ENCODE measurements around the gene DHX16. TPM values are rescaled to one million over a fixed set of nuclear protein-coding genes. Genes with fewer than 3 reads are reported as not detected.

Gene DHX16
- total and polyA plus RNA-seq, 9 of the 15 experiments (the other 6 are each of a cell fraction or from before 2014, with no cell fraction given): 14.6 to 66.1 (median 47.5) TPM

DNA sequence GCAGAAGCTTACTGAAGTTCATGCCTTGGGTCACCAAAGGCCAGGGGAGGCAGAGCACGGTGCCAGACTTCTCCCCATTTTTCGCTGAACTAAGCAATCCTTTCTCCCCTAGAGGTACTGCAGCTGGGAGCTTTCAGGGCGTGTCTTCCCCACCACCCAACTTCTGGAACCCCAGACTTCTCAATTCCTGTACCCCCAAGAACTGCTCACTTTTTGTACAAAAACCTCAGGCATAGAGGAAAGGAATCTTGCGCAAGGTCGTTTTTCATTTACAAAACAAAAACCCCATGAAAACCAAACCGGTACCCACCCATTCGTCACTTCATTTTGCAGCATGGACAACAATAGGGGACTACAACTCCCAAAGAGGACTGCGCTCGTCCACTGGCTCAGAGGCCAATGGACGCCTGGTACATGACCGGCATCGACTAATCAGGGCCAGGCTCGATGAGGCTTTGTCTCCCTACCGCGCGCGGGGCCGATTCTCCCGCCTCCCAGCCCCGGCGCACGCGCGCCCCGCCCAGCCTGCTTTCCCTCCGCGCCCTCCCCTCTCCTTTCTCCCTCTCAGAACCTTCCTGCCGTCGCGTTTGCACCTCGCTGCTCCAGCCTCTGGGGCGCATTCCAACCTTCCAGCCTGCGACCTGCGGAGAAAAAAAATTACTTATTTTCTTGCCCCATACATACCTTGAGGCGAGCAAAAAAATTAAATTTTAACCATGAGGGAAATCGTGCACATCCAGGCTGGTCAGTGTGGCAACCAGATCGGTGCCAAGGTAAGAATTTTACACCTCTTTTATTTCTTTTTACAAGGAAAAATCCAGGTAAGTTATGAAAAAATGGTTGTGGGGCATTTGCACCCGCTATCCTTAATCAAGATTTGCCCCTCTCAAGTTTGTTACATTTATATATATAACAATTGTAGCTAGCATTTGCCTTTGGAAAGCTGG, 47.3 kb upstream of the DHX16 start, which contains the start of gene TUBB (continued):
- no peak for TF ChIP-seq HOMEZ (CRISPR knock-in tag; IDR thresholded peaks at IDR 0.05)
- TF ChIP-seq GABPB1 (CRISPR knock-in tag; IDR thresholded peaks at IDR 0.05): 0 out of 2 replicates have a peak, but pooled peaks have one; percentile 30
- 0 out of 2 replicates have a peak, but pooled peaks have one; percentile 18 for TF ChIP-seq MEF2D (tag; conservative IDR thresholded peaks at IDR 0.05; ENCODE audit: low read depth)
- peak; percentile 92 for TF ChIP-seq CREM (IDR thresholded peaks at IDR 0.05; ENCODE audit: low read depth)
- TF ChIP-seq ZNF436 (CRISPR knock-in tag; IDR thresholded peaks at IDR 0.05): no peak
- TF ChIP-seq ZHX1 (conservative IDR thresholded peaks at IDR 0.05; ENCODE audit: low read length): peak; percentile 86
- TF ChIP-seq TAF1 (IDR thresholded peaks at IDR 0.05; ENCODE audit: control insufficient read depth, extremely low read depth, insufficient read depth, low read length, severe bottlenecking): peak; percentile 100
- TF ChIP-seq RB1 (IDR thresholded peaks at IDR 0.05; ENCODE audit: low read depth): peak; percentile 92
- TF ChIP-seq DIDO1 (tag; IDR thresholded peaks at IDR 0.05; ENCODE audit: low read depth): peak; percentile 42; the same call in 1 of the 2 replicates
- no peak for TF ChIP-seq HDAC6 (IDR thresholded peaks at IDR 0.05; ENCODE audit: low read depth, low read length)
- TF ChIP-seq SIX5 (IDR thresholded peaks at IDR 0.05; ENCODE audit: borderline replicate concordance in 1 of 2, insufficient read depth in 1 of 2, low read depth in 1 of 2, low read length in 2 of 2): peak; percentile 75 to 77; a peak in 3 of 4 replicates
- TF ChIP-seq SIN3A (IDR thresholded peaks at IDR 0.05; ENCODE audit: borderline replicate concordance in 2 of 2, control insufficient read depth in 1 of 2, low read depth in 2 of 2, low read length in 2 of 2): peak; percentile 75 to 95; a peak in 2 of 4 replicates
- peak; percentile 63 for TF ChIP-seq ZBTB17 (CRISPR knock-in tag; IDR thresholded peaks at IDR 0.05)
- peak; percentile 19; the same call in 1 of the 2 replicates for TF ChIP-seq ZEB2 (IDR thresholded peaks at IDR 0.05)
- no peak for TF ChIP-seq HNRNPH1 (optimal IDR thresholded peaks at IDR 0.05; ENCODE audit: low read depth, low read length)
- no peak for TF ChIP-seq ZNF551 (CRISPR knock-in tag; IDR thresholded peaks at IDR 0.05)

Data from K562 (cell line).